Measurements from ENCODE around the gene OLIG2. TPM values are rescaled to one million over a fixed set of nuclear protein-coding genes. Genes with fewer than 3 reads are reported as not detected.

Gene OLIG2
- polyA plus RNA-seq, 1 experiment = not detected

GRCh38 chr21:33039536-33039935, 13.8 kb downstream of the OLIG2 start:
- ChIA-PET CTCF (no interaction called here), POLR2A (no interaction called here)
- TF ChIP-seq CTCF (IDR thresholded peaks at IDR 0.05; ENCODE audit: insufficient read depth, low read depth, low read length) = no peak
- Histone ChIP-seq H3K27me3 (ENCODE audit: control insufficient read depth, insufficient read depth, low read length) (peaks cover 1% of the 10 kb centered on the region), H3K4me3 (ENCODE audit: low read depth, low read length) (no peak overlapping the region), H3K36me3 (ENCODE audit: control insufficient read depth, insufficient read depth, low read length) (no peaks in the 10 kb centered on the region)
- no peak for DNase-seq (ENCODE audit: low read depth)

- Histone ChIP-seq H3K4me3 (ENCODE audit: low read depth, low read length) (no peak overlapping the region), H3K27me3 (ENCODE audit: control insufficient read depth, insufficient read depth, low read length) (no peaks in the 10 kb centered on the region; the same call in 1 of the 2 replicates), H3K36me3 (ENCODE audit: control insufficient read depth, insufficient read depth, low read length) (no peaks in the 10 kb centered on the region)
- ChIA-PET POLR2A (no interaction called here), CTCF (no interaction called here)
- TF ChIP-seq CTCF (IDR thresholded peaks at IDR 0.05; ENCODE audit: insufficient read depth, low read depth, low read length) = no peak
- DNase-seq (ENCODE audit: low read depth) = no peak
Observed at GRCh38 chr21:33040215-33040614, 14.5 kb downstream of the OLIG2 start.

GRCh38 chr21:33041981-33042380, 16.2 kb downstream of the OLIG2 start:
- TF ChIP-seq CTCF (IDR thresholded peaks at IDR 0.05; ENCODE audit: insufficient read depth, low read depth, low read length) = no peak
- Histone ChIP-seq H3K36me3 (ENCODE audit: control insufficient read depth, insufficient read depth, low read length) (no peaks in the 10 kb centered on the region), H3K27me3 (ENCODE audit: control insufficient read depth, insufficient read depth, low read length) (no peaks in the 10 kb centered on the region; the same call in 1 of the 2 replicates), H3K4me3 (ENCODE audit: low read depth, low read length) (no peak overlapping the region)
- ChIA-PET CTCF (interaction anchor here (1.4 kb wide), 1 partner anchor 102 kb away, joined by 3 read pairs; no protein-coding TSS in a partner anchor), POLR2A (no interaction called here)
- no peak for DNase-seq (ENCODE audit: low read depth)

GRCh38 chr21:33042812-33043211, 17.1 kb downstream of the OLIG2 start:
- no peak overlapping the region for H3K4me3 ChIP-seq (ENCODE audit: low read depth, low read length)
- peaks cover 3% of the 10 kb centered on the region; the same call in 1 of the 2 replicates for H3K27me3 ChIP-seq (ENCODE audit: control insufficient read depth, insufficient read depth, low read length)
- POLR2A ChIA-PET = no interaction called here
- CTCF ChIA-PET = interaction anchor here (1.4 to 1.5 kb wide), 2 partner anchors 12 to 103 kb away, joined by 3 read pairs; no protein-coding TSS in a partner anchor
- no peak for TF ChIP-seq CTCF (IDR thresholded peaks at IDR 0.05; ENCODE audit: insufficient read depth, low read depth, low read length)
- peak; percentile 19 for DNase-seq (ENCODE audit: low read depth)
- H3K36me3 ChIP-seq (ENCODE audit: control insufficient read depth, insufficient read depth, low read length) = no peaks in the 10 kb centered on the region

GRCh38 chr21:33046455-33046854, 20.7 kb downstream of the OLIG2 start:
- Histone ChIP-seq H3K4me3 (ENCODE audit: low read depth, low read length) (no peak overlapping the region), H3K36me3 (ENCODE audit: control insufficient read depth, insufficient read depth, low read length) (no peaks in the 10 kb centered on the region), H3K27me3 (ENCODE audit: control insufficient read depth, insufficient read depth, low read length) (peaks cover 7% of the 10 kb centered on the region; the same call in 1 of the 2 replicates)
- TF ChIP-seq CTCF (IDR thresholded peaks at IDR 0.05; ENCODE audit: insufficient read depth, low read depth, low read length) = no peak
- DNase-seq (ENCODE audit: low read depth) = no peak
- ChIA-PET POLR2A (no interaction called here), CTCF (no interaction called here)
